GM12878 (cell line): ENCODE results near the gene PPT2. TPM values are rescaled to one million over a fixed set of nuclear protein-coding genes. Genes with fewer than 3 reads are reported as not detected.
A peak's percentile ranks its signal among the peaks of the same experiment; 100 is the strongest.

Source experiments
- ASH2L ChIP-seq: fragments of 300-600, 200-600 bp; sonication (generic); IDR thresholded peaks from 2 replicates; pipeline ENCODE4 v1.6.1; 2017; ENCODE audit warnings: low read depth, mild to moderate bottlenecking, borderline replicate concordance
- CREB1 ChIP-seq: IDR thresholded peaks from 2 replicates; pipeline ENCODE4 v1.6.1; 2012; ENCODE audit warnings: low read depth, mild to moderate bottlenecking, inconsistent platforms
- NR2C1 ChIP-seq: fragments of 450-650 bp; IDR thresholded peaks from 2 replicates; pipeline ENCODE4 v1.6.1; 2017; ENCODE audit warnings: antibody characterized with exemption, mild to moderate bottlenecking, moderate library complexity
- REST ChIP-seq: IDR thresholded peaks from 2 replicates; pipeline ENCODE4 v1.6.1; 2012; ENCODE audit warnings: mild to moderate bottlenecking, low read depth, low read length
- RFX5 ChIP-seq: IDR thresholded peaks from 2 replicates; pipeline ENCODE4 v1.6.1; 2011; ENCODE audit warnings: low read depth, low read length, improper control_type of control experiment
- SMC3 ChIP-seq: IDR thresholded peaks from 2 replicates; pipeline ENCODE4 v1.6.1; 2011; ENCODE audit warnings: low read length, improper control_type of control experiment, borderline replicate concordance
- SREBF2 ChIP-seq: IDR thresholded peaks from 2 replicates; pipeline ENCODE4 v1.6.1; 2012; ENCODE audit warnings: mild to moderate bottlenecking, low read length
- polyA plus RNA-seq, 11 experiments: library from polyadenylated mRNA; depleted of rRNA in 4 of 11; unstranded in 6 of 11; stranded (reverse) in 5 of 11; fragments of >200 nt; fragmentation: Nextera tagmentation in 4 of 11; fragmentation: Illumina TruSeq in 1 of 11; extraction: Ambion mirVana in 4 of 11; extraction: Trizol in 1 of 11; gene quantifications; 1 replicate in 1 of 11; 2 replicates in 10 of 11; pipeline versions ENCODE4 v1.2.1 to v1.2.3, GENCODE V29; 2011 to 2016; ENCODE audit warnings: inconsistent platforms in 2 of 11, missing spikeins in 2 of 11, low read depth in 1 of 11
- total RNA-seq, 4 experiments: library from RNA; depleted of rRNA in 3 of 4; stranded (reverse); fragments of >200 nt in 3 of 4; fragmentation: Illumina TruSeq in 1 of 4; extraction: Trizol in 1 of 4; gene quantifications; 2 replicates each; pipeline versions ENCODE4 v1.2.1 to v1.2.3, GENCODE V29; 2013 to 2021
- TF ChIP-seq, protein P1 (sequence below): fragments of 450-650 bp; formaldehyde crosslinking; IDR thresholded peaks from 2 replicates; pipeline ENCODE4 v1.4.0; 2020; ENCODE audit warnings: mild to moderate bottlenecking, moderate library complexity
- TF ChIP-seq, protein P2 (sequence below): IDR thresholded peaks from 2 replicates; pipeline ENCODE4 v1.6.1; 2012; ENCODE audit warnings: improper control_type of control experiment, low read depth, low read length; ENCODE audit not compliant: insufficient replicate concordance
- TF ChIP-seq, protein P3 (sequence below), 3 experiments: IDR thresholded peaks in 2 of 3; conservative IDR thresholded peaks in 1 of 3; 2 replicates each; pipeline ENCODE4 v1.5.1; 2011; ENCODE audit warnings: low read depth in 3 of 3, low read length in 3 of 3, mild to moderate bottlenecking in 3 of 3, control low read depth in 2 of 3, moderate library complexity in 2 of 3, inconsistent platforms in 1 of 3, mixed read lengths in 1 of 3; ENCODE audit not compliant: control insufficient read depth in 2 of 3, insufficient read depth in 1 of 3; ENCODE audit errors: extremely low read depth in 1 of 3
- TF ChIP-seq, protein P4 (sequence below): IDR thresholded peaks from 2 replicates; pipeline ENCODE4 v1.6.1; 2011; ENCODE audit warnings: low read depth, mild to moderate bottlenecking, low read length, moderate library complexity, borderline replicate concordance; ENCODE audit errors: extremely low read depth

The PPT2 gene
- total and polyA plus RNA-seq, 10 of the 15 experiments (the other 5 are each of a cell fraction or from before 2014, with no cell fraction given), result 1.3 to 25.5 (median 5.5) TPM

- no peak for TF ChIP-seq REST
- TF ChIP-seq, protein P1, sequence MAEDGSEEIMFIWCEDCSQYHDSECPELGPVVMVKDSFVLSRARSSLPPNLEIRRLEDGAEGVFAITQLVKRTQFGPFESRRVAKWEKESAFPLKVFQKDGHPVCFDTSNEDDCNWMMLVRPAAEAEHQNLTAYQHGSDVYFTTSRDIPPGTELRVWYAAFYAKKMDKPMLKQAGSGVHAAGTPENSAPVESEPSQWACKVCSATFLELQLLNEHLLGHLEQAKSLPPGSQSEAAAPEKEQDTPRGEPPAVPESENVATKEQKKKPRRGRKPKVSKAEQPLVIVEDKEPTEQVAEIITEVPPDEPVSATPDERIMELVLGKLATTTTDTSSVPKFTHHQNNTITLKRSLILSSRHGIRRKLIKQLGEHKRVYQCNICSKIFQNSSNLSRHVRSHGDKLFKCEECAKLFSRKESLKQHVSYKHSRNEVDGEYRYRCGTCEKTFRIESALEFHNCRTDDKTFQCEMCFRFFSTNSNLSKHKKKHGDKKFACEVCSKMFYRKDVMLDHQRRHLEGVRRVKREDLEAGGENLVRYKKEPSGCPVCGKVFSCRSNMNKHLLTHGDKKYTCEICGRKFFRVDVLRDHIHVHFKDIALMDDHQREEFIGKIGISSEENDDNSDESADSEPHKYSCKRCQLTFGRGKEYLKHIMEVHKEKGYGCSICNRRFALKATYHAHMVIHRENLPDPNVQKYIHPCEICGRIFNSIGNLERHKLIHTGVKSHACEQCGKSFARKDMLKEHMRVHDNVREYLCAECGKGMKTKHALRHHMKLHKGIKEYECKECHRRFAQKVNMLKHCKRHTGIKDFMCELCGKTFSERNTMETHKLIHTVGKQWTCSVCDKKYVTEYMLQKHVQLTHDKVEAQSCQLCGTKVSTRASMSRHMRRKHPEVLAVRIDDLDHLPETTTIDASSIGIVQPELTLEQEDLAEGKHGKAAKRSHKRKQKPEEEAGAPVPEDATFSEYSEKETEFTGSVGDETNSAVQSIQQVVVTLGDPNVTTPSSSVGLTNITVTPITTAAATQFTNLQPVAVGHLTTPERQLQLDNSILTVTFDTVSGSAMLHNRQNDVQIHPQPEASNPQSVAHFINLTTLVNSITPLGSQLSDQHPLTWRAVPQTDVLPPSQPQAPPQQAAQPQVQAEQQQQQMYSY (CRISPR knock-in tag), result no peak
- TF ChIP-seq SMC3, result 0 out of 2 replicates have a peak, but pooled peaks have one; percentile 5
- TF ChIP-seq, protein P2, sequence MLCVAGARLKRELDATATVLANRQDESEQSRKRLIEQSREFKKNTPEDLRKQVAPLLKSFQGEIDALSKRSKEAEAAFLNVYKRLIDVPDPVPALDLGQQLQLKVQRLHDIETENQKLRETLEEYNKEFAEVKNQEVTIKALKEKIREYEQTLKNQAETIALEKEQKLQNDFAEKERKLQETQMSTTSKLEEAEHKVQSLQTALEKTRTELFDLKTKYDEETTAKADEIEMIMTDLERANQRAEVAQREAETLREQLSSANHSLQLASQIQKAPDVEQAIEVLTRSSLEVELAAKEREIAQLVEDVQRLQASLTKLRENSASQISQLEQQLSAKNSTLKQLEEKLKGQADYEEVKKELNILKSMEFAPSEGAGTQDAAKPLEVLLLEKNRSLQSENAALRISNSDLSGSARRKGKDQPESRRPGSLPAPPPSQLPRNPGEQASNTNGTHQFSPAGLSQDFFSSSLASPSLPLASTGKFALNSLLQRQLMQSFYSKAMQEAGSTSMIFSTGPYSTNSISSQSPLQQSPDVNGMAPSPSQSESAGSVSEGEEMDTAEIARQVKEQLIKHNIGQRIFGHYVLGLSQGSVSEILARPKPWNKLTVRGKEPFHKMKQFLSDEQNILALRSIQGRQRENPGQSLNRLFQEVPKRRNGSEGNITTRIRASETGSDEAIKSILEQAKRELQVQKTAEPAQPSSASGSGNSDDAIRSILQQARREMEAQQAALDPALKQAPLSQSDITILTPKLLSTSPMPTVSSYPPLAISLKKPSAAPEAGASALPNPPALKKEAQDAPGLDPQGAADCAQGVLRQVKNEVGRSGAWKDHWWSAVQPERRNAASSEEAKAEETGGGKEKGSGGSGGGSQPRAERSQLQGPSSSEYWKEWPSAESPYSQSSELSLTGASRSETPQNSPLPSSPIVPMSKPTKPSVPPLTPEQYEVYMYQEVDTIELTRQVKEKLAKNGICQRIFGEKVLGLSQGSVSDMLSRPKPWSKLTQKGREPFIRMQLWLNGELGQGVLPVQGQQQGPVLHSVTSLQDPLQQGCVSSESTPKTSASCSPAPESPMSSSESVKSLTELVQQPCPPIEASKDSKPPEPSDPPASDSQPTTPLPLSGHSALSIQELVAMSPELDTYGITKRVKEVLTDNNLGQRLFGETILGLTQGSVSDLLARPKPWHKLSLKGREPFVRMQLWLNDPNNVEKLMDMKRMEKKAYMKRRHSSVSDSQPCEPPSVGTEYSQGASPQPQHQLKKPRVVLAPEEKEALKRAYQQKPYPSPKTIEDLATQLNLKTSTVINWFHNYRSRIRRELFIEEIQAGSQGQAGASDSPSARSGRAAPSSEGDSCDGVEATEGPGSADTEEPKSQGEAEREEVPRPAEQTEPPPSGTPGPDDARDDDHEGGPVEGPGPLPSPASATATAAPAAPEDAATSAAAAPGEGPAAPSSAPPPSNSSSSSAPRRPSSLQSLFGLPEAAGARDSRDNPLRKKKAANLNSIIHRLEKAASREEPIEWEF, result no peak
- TF ChIP-seq, protein P3, sequence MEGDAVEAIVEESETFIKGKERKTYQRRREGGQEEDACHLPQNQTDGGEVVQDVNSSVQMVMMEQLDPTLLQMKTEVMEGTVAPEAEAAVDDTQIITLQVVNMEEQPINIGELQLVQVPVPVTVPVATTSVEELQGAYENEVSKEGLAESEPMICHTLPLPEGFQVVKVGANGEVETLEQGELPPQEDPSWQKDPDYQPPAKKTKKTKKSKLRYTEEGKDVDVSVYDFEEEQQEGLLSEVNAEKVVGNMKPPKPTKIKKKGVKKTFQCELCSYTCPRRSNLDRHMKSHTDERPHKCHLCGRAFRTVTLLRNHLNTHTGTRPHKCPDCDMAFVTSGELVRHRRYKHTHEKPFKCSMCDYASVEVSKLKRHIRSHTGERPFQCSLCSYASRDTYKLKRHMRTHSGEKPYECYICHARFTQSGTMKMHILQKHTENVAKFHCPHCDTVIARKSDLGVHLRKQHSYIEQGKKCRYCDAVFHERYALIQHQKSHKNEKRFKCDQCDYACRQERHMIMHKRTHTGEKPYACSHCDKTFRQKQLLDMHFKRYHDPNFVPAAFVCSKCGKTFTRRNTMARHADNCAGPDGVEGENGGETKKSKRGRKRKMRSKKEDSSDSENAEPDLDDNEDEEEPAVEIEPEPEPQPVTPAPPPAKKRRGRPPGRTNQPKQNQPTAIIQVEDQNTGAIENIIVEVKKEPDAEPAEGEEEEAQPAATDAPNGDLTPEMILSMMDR (IDR thresholded peaks at IDR 0.05 in 2 of 3, conservative IDR thresholded peaks at IDR 0.05 in 1 of 3; ENCODE audit: control insufficient read depth in 2 of 3, extremely low read depth in 1 of 3, insufficient read depth in 1 of 3, low read depth in 3 of 3, low read length in 3 of 3), result peak; percentile 13 to 34 (median 31); a peak in 4 of 6 replicates
- no peak for TF ChIP-seq NR2C1
- no peak for TF ChIP-seq SREBF2
- TF ChIP-seq, protein P4, sequence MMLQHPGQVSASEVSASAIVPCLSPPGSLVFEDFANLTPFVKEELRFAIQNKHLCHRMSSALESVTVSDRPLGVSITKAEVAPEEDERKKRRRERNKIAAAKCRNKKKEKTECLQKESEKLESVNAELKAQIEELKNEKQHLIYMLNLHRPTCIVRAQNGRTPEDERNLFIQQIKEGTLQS, result no peak
- no peak for TF ChIP-seq RFX5
- no peak for TF ChIP-seq ASH2L
- TF ChIP-seq CREB1, result no peak
Measured at GRCh38 chr6:32195652-32195901, 41.6 kb downstream of the PPT2 start (continued).
